Panc1 (cell line): ENCODE results near the gene ZNF613. TPM values are rescaled to one million over a fixed set of nuclear protein-coding genes. Genes with fewer than 3 reads are reported as not detected.

Experiments used
- ATAC-seq: fragments of 200-7000 bp; cut with Tn5 transposase; 2 replicates; pipeline ENCODE4 v1.9.1; 2020; ENCODE audit warnings: mild to moderate bottlenecking, moderate library complexity
- BruUV-seq: library from RNA; stranded (reverse); fragments of 400-500 nt; replicated peaks from 2 replicates; lab custom pipeline; 2021; lab: Mats Ljungman, UMichigan
- CTCF ChIA-PET: fragments of 300-600 bp; sonication (Branson Sonifier 250); formaldehyde crosslinking; loops from one replicate; lab custom pipeline; 2022; ENCODE audit warnings: antibody characterized with exemption; lab: Charles Lee
- POLR2A ChIA-PET: fragments of 300-600 bp; sonication (Branson Sonifier 250); formaldehyde crosslinking; loops from one replicate; lab custom pipeline; 2022; ENCODE audit warnings: antibody characterized with exemption; lab: Charles Lee
- DNase-seq: peaks from one replicate; pipeline ENCODE4 v3.0.0-alpha.2; 2010; ENCODE audit warnings: low read depth, low spot score
- H3K27ac ChIP-seq: 2 replicates; pipeline ENCODE4 v1.5.1; 2011; ENCODE audit warnings: mild to moderate bottlenecking, low read length, inconsistent platforms
- H3K27me3 ChIP-seq: fragments of 200-500 bp; sonication (Bioruptor generic); 2 replicates; pipeline ENCODE4 v1.6.0; 2014; ENCODE audit warnings: low read length, inconsistent platforms; ENCODE audit not compliant: control insufficient read depth, insufficient read depth
- H3K36me3 ChIP-seq: fragments of 200-500 bp; sonication (Bioruptor generic); 2 replicates; pipeline ENCODE4 v1.5.1; 2014; ENCODE audit warnings: inconsistent platforms, mild to moderate bottlenecking, low read length, moderate library complexity; ENCODE audit not compliant: control insufficient read depth, insufficient read depth
- H3K4me1 ChIP-seq: 2 replicates; pipeline ENCODE4 v1.5.1; 2011; ENCODE audit warnings: inconsistent platforms, mild to moderate bottlenecking, low read length, moderate library complexity; ENCODE audit not compliant: control insufficient read depth, insufficient read depth
- H3K4me3 ChIP-seq, 2 experiments: 2 replicates each; pipeline ENCODE4 v1.5.1; 2011 to 2012; ENCODE audit warnings: low read depth in 2 of 2, low read length in 2 of 2, mild to moderate bottlenecking in 2 of 2, inconsistent platforms in 1 of 2, moderate library complexity in 1 of 2
- H3K9me3 ChIP-seq: fragments of 200-500 bp; sonication (Bioruptor generic); 2 replicates; pipeline ENCODE4 v1.5.1; 2014; ENCODE audit warnings: low read depth, mild to moderate bottlenecking, inconsistent platforms, low read length, moderate library complexity; ENCODE audit not compliant: control insufficient read depth, insufficient read depth
- CTCF ChIP-seq: fragments of 450-650 bp; IDR thresholded peaks from 2 replicates; pipeline ENCODE4 v1.5.1; 2017; ENCODE audit warnings: mild to moderate bottlenecking
- POLR2AphosphoS5 ChIP-seq: IDR thresholded peaks from 2 replicates; pipeline ENCODE4 v1.6.1; 2012; ENCODE audit warnings: mild to moderate bottlenecking, low read depth, low read length, moderate library complexity
- REST ChIP-seq, 2 experiments: IDR thresholded peaks; 2 replicates each; pipeline ENCODE4 v1.6.1; 2011 to 2012; ENCODE audit warnings: low read depth in 2 of 2, control low read depth in 1 of 2, low read length in 1 of 2, mild to moderate bottlenecking in 1 of 2, moderate library complexity in 1 of 2; ENCODE audit not compliant: insufficient read depth in 1 of 2
- SIN3A ChIP-seq: IDR thresholded peaks from 2 replicates; pipeline ENCODE4 v1.6.1; 2012; ENCODE audit warnings: low read depth, mild to moderate bottlenecking, low read length, moderate library complexity, borderline replicate concordance; ENCODE audit not compliant: insufficient read depth
- TCF7L2 ChIP-seq: IDR thresholded peaks from 2 replicates; pipeline ENCODE4 v1.6.1; 2011; ENCODE audit warnings: mild to moderate bottlenecking, low read depth, low read length, inconsistent platforms
- in situ Hi-C: cut with HindIII; loops from 2 replicates; pipeline ENCODE4 v1.10.0; 2016; ENCODE audit warnings: low sequenced_read_pairs, low pct_unique_long_range_greater_than_20kb
- intact Hi-C: fragments of 100-400 bp; cut with micrococcal nuclease; formaldehyde crosslinking; loops from one replicate; pipeline ENCODE4 v1.10.0; 2022; ENCODE audit not compliant: unreplicated experiment
- total RNA-seq: library from RNA; stranded (reverse); gene quantifications from one replicate; pipeline ENCODE4 v1.2.1, GENCODE V29; 2021; ENCODE audit not compliant: unreplicated experiment

The ZNF613 gene
- total RNA-seq, 1 experiment from 2014 or later: 3.1 TPM

- peaks cover 41% of the 10 kb centered on the region for H3K9me3 ChIP-seq
- no peak overlapping the region for H3K27ac ChIP-seq
- ChIA-PET CTCF (no interaction called here), POLR2A (no interaction called here)
- H3K27me3 ChIP-seq: no peaks in the 10 kb centered on the region
- H3K4me3 ChIP-seq: no peak overlapping the region
- no peak for ATAC-seq
- no peaks in the 10 kb centered on the region for H3K4me1 ChIP-seq
- no peak for DNase-seq
- intact Hi-C loops (no loop called here), in situ Hi-C loops (no loop called here)
- no TSS peak for BruUV-seq
- H3K36me3 ChIP-seq: no peaks in the 10 kb centered on the region
- TF ChIP-seq TCF7L2 (no peak), CTCF (no peak), POLR2AphosphoS5 (no peak), SIN3A (no peak), REST (IDR thresholded peaks at IDR 0.05; ENCODE audit: insufficient read depth in 1 of 2, low read depth in 2 of 2, low read length in 1 of 2) (no peak)
Measured at GRCh38 chr19:51884713-51885112, 42.6 kb upstream of the ZNF613 start.

- intact Hi-C loops: no loop called here
- Histone ChIP-seq H3K4me1 (no peaks in the 10 kb centered on the region), H3K27me3 (no peaks in the 10 kb centered on the region), H3K27ac (no peak within 1 kb of the TSS), H3K4me3 (peak within 1 kb of the TSS in 1 of 2 experiments; percentile 25; a peak in 1 of 4 replicates), H3K36me3 (peaks cover 3% of the 10 kb centered on the region; the same call in 1 of the 2 replicates), H3K9me3 (peaks cover 58% of the 10 kb centered on the region)
- no peak for ATAC-seq
- DNase-seq: no peak
- no TSS peak for BruUV-seq
- POLR2A ChIA-PET: no interaction called here
- TF ChIP-seq REST (IDR thresholded peaks at IDR 0.05; ENCODE audit: insufficient read depth in 1 of 2, low read depth in 2 of 2, low read length in 1 of 2) (no peak), TCF7L2 (no peak), CTCF (no peak), POLR2AphosphoS5 (no peak), SIN3A (no peak)
- in situ Hi-C loops: no loop called here
- CTCF ChIA-PET: no interaction called here
Measured at GRCh38 chr19:51887522-51888498, 39.5 kb upstream of the ZNF613 start, which contains the start of gene ZNF577. ZNF577 (minus strand) TSS chr19:51887951; CDS start chr19:51880382, 7,569 bp downstream.
